Hematopoietic multipotent progenitor cell (in vitro differentiated cells): ENCODE results near the gene KYAT1. TPM values are rescaled to one million over a fixed set of nuclear protein-coding genes. Genes with fewer than 3 reads are reported as not detected.

Experiments
- DNase-seq, 3 donors: peaks; one replicate each; pipeline ENCODE4 v3.0.0-alpha.2; 2011 to 2015; ENCODE audit warnings: low read depth in 2 of 3, low spot score in 2 of 3
- total RNA-seq: library from RNA; depleted of rRNA; stranded (reverse); fragments of >200 nt; gene quantifications from one replicate; pipeline ENCODE4 v1.2.3, GENCODE V29; 2012

KYAT1 gene
- total RNA-seq, 1 donor = 12.1 TPM

DNA sequence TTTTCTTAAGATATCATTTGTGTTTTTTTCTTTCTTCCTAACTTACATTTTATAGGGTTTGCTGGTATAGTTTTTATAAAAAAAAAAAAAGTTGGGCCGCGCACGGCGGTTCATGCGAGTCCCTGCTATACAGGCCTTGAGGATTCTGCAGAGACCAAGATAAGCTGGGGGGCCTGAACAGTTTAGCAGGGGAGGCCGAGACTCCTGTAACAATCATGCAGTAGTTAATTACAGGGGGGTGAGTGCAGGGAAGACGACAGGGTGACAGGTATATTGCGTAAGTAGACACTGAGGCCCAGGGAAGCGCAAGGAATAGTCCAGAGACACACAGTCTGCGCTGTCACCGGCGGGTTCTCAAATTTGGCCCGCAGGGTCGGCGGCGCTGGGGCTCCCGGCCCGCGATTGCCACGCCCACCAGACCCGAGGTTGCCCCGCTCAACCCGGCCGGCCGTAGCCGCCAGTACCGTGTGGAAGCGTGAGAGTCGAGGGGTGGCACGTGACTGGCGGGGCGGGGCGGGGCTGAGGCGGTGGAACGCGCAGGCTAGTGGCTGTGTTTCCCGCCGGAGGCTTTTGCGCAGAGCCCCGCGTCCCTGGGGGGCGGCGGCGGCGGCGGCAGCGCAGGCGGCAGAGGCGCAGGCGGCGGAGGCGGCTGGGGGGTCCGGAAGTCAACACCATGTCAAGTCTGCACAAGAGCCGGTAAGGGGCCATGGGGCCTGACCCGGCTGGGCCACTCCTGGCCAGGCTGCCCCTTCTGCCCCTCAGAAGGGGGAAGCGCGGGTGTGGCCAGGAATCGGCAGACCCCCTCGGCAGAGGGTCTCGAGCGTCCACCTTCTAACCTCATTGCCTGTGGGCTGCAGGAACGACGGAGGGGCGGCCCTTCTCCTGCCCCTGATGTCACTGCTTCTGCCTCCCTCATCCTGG is 94.8 kb downstream of the KYAT1 start, which contains the start of gene TBC1D13:
TBC1D13 (plus strand) TSS at position 573 of the 921 bp plus-strand sequence; CDS start at position 674, 101 bp downstream.
- DNase-seq = peak; percentile 66 to 89 (median 86)

DNA sequence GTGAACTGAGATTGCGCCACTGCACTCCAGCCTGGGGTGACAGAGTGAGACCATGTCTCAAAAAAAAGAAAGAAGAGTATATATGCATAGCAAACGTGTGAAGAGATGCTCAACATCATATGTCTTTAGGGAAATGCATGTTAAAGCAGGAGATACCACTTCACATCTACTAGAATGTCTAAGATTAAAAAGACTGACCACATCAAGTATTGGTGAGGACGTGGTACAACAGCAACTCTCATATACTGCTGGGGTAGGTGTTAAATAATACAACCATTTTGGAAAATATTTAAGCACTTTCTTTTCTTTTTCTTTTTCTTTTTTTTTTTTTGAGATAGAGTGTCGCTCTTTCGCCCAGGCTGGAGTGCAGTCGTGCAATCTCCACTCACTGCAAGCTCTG is 96.3 kb downstream of the KYAT1 start:
- DNase-seq = no peak

Other genes starting within 250 kb of the KYAT1 start
- gene DYNC2I2, start 225.1 kb downstream of the KYAT1 start, total RNA-seq = 67.6 TPM
- 123 TPM for gene SET, start 192.7 kb downstream of the KYAT1 start, total RNA-seq
- 22.4 TPM for gene PKN3, start 179.4 kb downstream of the KYAT1 start, total RNA-seq
- gene ZDHHC12, start 157.8 kb downstream of the KYAT1 start, total RNA-seq = 73.0 TPM
- 73.2 TPM for gene ZER1, start 110.0 kb downstream of the KYAT1 start, total RNA-seq
- gene TBC1D13, start 94.7 kb downstream of the KYAT1 start, total RNA-seq = 21.3 TPM
- 42.8 TPM for gene ENDOG, start 63.5 kb downstream of the KYAT1 start, total RNA-seq
- gene SPOUT1, start 52.2 kb downstream of the KYAT1 start, total RNA-seq = 63.6 TPM
- 61.4 TPM for gene LRRC8A, start 183 bp upstream of the KYAT1 start, total RNA-seq
- gene PHYHD1, start 39.0 kb upstream of the KYAT1 start, total RNA-seq = 3.2 TPM
- 14.0 TPM for gene DOLK, start 65.7 kb upstream of the KYAT1 start, total RNA-seq
- 54.9 TPM for gene NUP188, start 65.7 kb upstream of the KYAT1 start, total RNA-seq
- 49.0 TPM for gene SH3GLB2, start 146.4 kb upstream of the KYAT1 start, total RNA-seq
- gene MIGA2, start 154.7 kb upstream of the KYAT1 start, total RNA-seq = 49.0 TPM
- 15.3 TPM for gene DOLPP1, start 199.2 kb upstream of the KYAT1 start, total RNA-seq
- gene CRAT, start 228.8 kb upstream of the KYAT1 start, total RNA-seq = 46.9 TPM
- gene PTPA, start 229.5 kb upstream of the KYAT1 start, total RNA-seq = 55.2 TPM